Nephron (organoid): ENCODE data around the gene SRP19.
"Not testable (repeated sequence)": the region's sequence is repeated elsewhere in the genome, so short reads cannot be mapped to it uniquely, and the experiment has no call there.

Experiments used
- H3K27ac Mint-ChIP-seq, 3 experiments: 2 replicates each; pipeline ENCODE4 v1.8.0; 2020; ENCODE audit warnings: mixed read lengths in 3 of 3, mild to moderate bottlenecking in 2 of 3, moderate library complexity in 1 of 3
- H3K27me3 Mint-ChIP-seq: 2 replicates; pipeline ENCODE4 v1.8.0; 2021; ENCODE audit warnings: low read depth, mild to moderate bottlenecking, moderate library complexity, mixed read lengths
- H3K36me3 Mint-ChIP-seq: 2 replicates; pipeline ENCODE4 v1.8.0; 2020; ENCODE audit warnings: low read depth, mixed read lengths
- H3K4me1 Mint-ChIP-seq: 2 replicates; pipeline ENCODE4 v1.8.0; 2020; ENCODE audit warnings: mixed read lengths
- H3K4me3 Mint-ChIP-seq, 3 experiments: 2 replicates each; pipeline ENCODE4 v1.8.0; 2020; ENCODE audit warnings: mild to moderate bottlenecking in 3 of 3, mixed read lengths in 3 of 3, moderate library complexity in 2 of 3
- H3K9me3 Mint-ChIP-seq: 2 replicates; pipeline ENCODE4 v1.8.0; 2020; ENCODE audit warnings: mixed read lengths
- CTCF ChIP-seq, 3 experiments: fragments of 200-600 bp; sonication (generic); IDR thresholded peaks; one replicate each; pipeline ENCODE4 v1.5.0; 2021; ENCODE audit warnings: antibody characterized with exemption in 3 of 3; ENCODE audit not compliant: unreplicated experiment in 3 of 3

The SRP19 gene

GRCh38 chr5:112848116-112848811, 12.8 kb upstream of the SRP19 start:
- Mint-ChIP-seq H3K4me1 (peaks cover 5% of the 10 kb centered on the region), H3K27ac (peak overlapping the region in 1 of 3 experiments; percentile 42), H3K36me3 (peaks cover 5% of the 10 kb centered on the region), H3K9me3 (no peaks in the 10 kb centered on the region), H3K4me3 (no peak overlapping the region), H3K27me3 (no peaks in the 10 kb centered on the region)
- peak; percentile 55 to 65 (median 59) for TF ChIP-seq CTCF (IDR thresholded peaks at IDR 0.05; ENCODE audit: unreplicated experiment in 3 of 3)

- Mint-ChIP-seq H3K27ac (no peak overlapping the region), H3K4me1 (peaks cover 5% of the 10 kb centered on the region), H3K9me3 (peaks cover 4% of the 10 kb centered on the region), H3K27me3 (peaks cover 4% of the 10 kb centered on the region), H3K4me3 (no peak overlapping the region), H3K36me3 (no peaks in the 10 kb centered on the region)
- TF ChIP-seq CTCF (IDR thresholded peaks at IDR 0.05; ENCODE audit: unreplicated experiment in 3 of 3), result no peak
Measured at GRCh38 chr5:112849912-112850311, 11.2 kb upstream of the SRP19 start.

- H3K4me1 Mint-ChIP-seq, result no peaks in the 10 kb centered on the region
- no peak overlapping the region for H3K4me3 Mint-ChIP-seq
- H3K27ac Mint-ChIP-seq, result no peak overlapping the region
- no peaks in the 10 kb centered on the region for H3K36me3 Mint-ChIP-seq
- H3K9me3 Mint-ChIP-seq, result peaks cover 6% of the 10 kb centered on the region
- no peak for TF ChIP-seq CTCF (IDR thresholded peaks at IDR 0.05; ENCODE audit: unreplicated experiment in 3 of 3)
- peaks cover 9% of the 10 kb centered on the region for H3K27me3 Mint-ChIP-seq
Measured at GRCh38 chr5:112854651-112855050, 6.4 kb upstream of the SRP19 start.

- no peak overlapping the region for H3K4me3 Mint-ChIP-seq
- no peak overlapping the region for H3K27ac Mint-ChIP-seq
- TF ChIP-seq CTCF (IDR thresholded peaks at IDR 0.05; ENCODE audit: unreplicated experiment in 3 of 3), result no peak
- H3K4me1 Mint-ChIP-seq, result peaks cover 20% of the 10 kb centered on the region
- H3K27me3 Mint-ChIP-seq, result peaks cover 9% of the 10 kb centered on the region
- H3K9me3 Mint-ChIP-seq, result peaks cover 6% of the 10 kb centered on the region
- peaks cover 4% of the 10 kb centered on the region for H3K36me3 Mint-ChIP-seq
Measured at GRCh38 chr5:112857866-112858265, 3.2 kb upstream of the SRP19 start.

GRCh38 chr5:112860571-112860928, 537 bp upstream of the SRP19 start:
- H3K4me1 Mint-ChIP-seq, result peaks cover 30% of the 10 kb centered on the region
- H3K27ac Mint-ChIP-seq, result peak overlapping the region; percentile 95 to 99 (median 99)
- not testable (repeated sequence) for H3K27me3 Mint-ChIP-seq, H3K9me3 Mint-ChIP-seq
- H3K4me3 Mint-ChIP-seq, result peak overlapping the region; percentile 98 to 99 (median 98)
- H3K36me3 Mint-ChIP-seq, result peaks cover 15% of the 10 kb centered on the region

GRCh38 chr5:112861638-112861985, 525 bp downstream of the SRP19 start:
- H3K36me3 Mint-ChIP-seq, result peaks cover 15% of the 10 kb centered on the region
- H3K4me3 Mint-ChIP-seq, result peak overlapping the region; percentile 98 to 99 (median 98)
- no peaks in the 10 kb centered on the region for H3K9me3 Mint-ChIP-seq
- TF ChIP-seq CTCF (IDR thresholded peaks at IDR 0.05; ENCODE audit: unreplicated experiment in 3 of 3), result no peak
- peak overlapping the region; percentile 95 to 99 (median 99) for H3K27ac Mint-ChIP-seq
- no peaks in the 10 kb centered on the region for H3K27me3 Mint-ChIP-seq
- H3K4me1 Mint-ChIP-seq, result peaks cover 30% of the 10 kb centered on the region
